ENCODE data around the gene SUB1.

SUB1 gene

GRCh38 chr5:32562056-32562455 lies 23.3 kb upstream of the SUB1 start:
- no peak for TF ChIP-seq CTCF (IDR thresholded peaks at IDR 0.05; ENCODE audit: low read depth, low read length)
- TF ChIP-seq MYC (IDR thresholded peaks at IDR 0.05; ENCODE audit: low read depth, low read length): no peak
- TF ChIP-seq POLR2A (IDR thresholded peaks at IDR 0.05; ENCODE audit: extremely low read depth, insufficient read length): no peak
- TF ChIP-seq MAX (IDR thresholded peaks at IDR 0.05; ENCODE audit: low read depth, low read length): no peak
- no peak for DNase-seq (ENCODE audit: low read depth)
- no peak overlapping the region for H3K4me3 ChIP-seq (ENCODE audit: low read depth, low read length)

- DNase-seq (ENCODE audit: low read depth): no peak
- H3K4me3 ChIP-seq (ENCODE audit: low read depth, low read length): no peak overlapping the region
- no peak for TF ChIP-seq CTCF (IDR thresholded peaks at IDR 0.05; ENCODE audit: low read depth, low read length)
- TF ChIP-seq MAX (IDR thresholded peaks at IDR 0.05; ENCODE audit: low read depth, low read length): no peak
- TF ChIP-seq MYC (IDR thresholded peaks at IDR 0.05; ENCODE audit: low read depth, low read length): no peak
- TF ChIP-seq POLR2A (IDR thresholded peaks at IDR 0.05; ENCODE audit: extremely low read depth, insufficient read length): no peak
Measured at GRCh38 chr5:32562843-32563242, 22.5 kb upstream of the SUB1 start.

GRCh38 chr5:32563614-32564013 lies 21.7 kb upstream of the SUB1 start:
- DNase-seq (ENCODE audit: low read depth): no peak
- no peak for TF ChIP-seq MAX (IDR thresholded peaks at IDR 0.05; ENCODE audit: low read depth, low read length)
- no peak for TF ChIP-seq CTCF (IDR thresholded peaks at IDR 0.05; ENCODE audit: low read depth, low read length)
- no peak for TF ChIP-seq POLR2A (IDR thresholded peaks at IDR 0.05; ENCODE audit: extremely low read depth, insufficient read length)
- TF ChIP-seq MYC (IDR thresholded peaks at IDR 0.05; ENCODE audit: low read depth, low read length): no peak
- H3K4me3 ChIP-seq (ENCODE audit: low read depth, low read length): no peak overlapping the region

- H3K4me3 ChIP-seq (ENCODE audit: low read depth, low read length): no peak overlapping the region
- TF ChIP-seq MAX (IDR thresholded peaks at IDR 0.05; ENCODE audit: low read depth, low read length) (no peak), POLR2A (IDR thresholded peaks at IDR 0.05; ENCODE audit: extremely low read depth, insufficient read length) (no peak), CTCF (IDR thresholded peaks at IDR 0.05; ENCODE audit: low read depth, low read length) (no peak), MYC (IDR thresholded peaks at IDR 0.05; ENCODE audit: low read depth, low read length) (no peak)
- no peak for DNase-seq (ENCODE audit: low read depth)
Measured at GRCh38 chr5:32565145-32565544, 20.2 kb upstream of the SUB1 start.

- DNase-seq (ENCODE audit: low read depth): no peak
- TF ChIP-seq POLR2A (IDR thresholded peaks at IDR 0.05; ENCODE audit: extremely low read depth, insufficient read length) (no peak), CTCF (IDR thresholded peaks at IDR 0.05; ENCODE audit: low read depth, low read length) (no peak), MYC (IDR thresholded peaks at IDR 0.05; ENCODE audit: low read depth, low read length) (no peak), MAX (IDR thresholded peaks at IDR 0.05; ENCODE audit: low read depth, low read length) (no peak)
- H3K4me3 ChIP-seq (ENCODE audit: low read depth, low read length): no peak overlapping the region
Measured at GRCh38 chr5:32566319-32567111, 18.8 kb upstream of the SUB1 start.
